Endothelial cell of umbilical vein (primary cell): ENCODE data around the gene TAF9. TPM values are rescaled to one million over a fixed set of nuclear protein-coding genes. Genes with fewer than 3 reads are reported as not detected.

Experiments used
- BruUV-seq: library from RNA; stranded (reverse); fragments of 400-500 nt; replicated peaks from 2 replicates; lab custom pipeline; 2021; lab: Mats Ljungman, UMichigan
- CTCF ChIA-PET: fragments of 300-600, 350-600 bp; sonication (Branson Sonifier 250); formaldehyde crosslinking; loops from one replicate; lab custom pipeline; 2021; ENCODE audit warnings: antibody characterized with exemption, inconsistent platforms; lab: Charles Lee
- POLR2A ChIA-PET: fragments of 300-600, 350-600 bp; sonication (Branson Sonifier 250); formaldehyde crosslinking; loops from one replicate; lab custom pipeline; 2021; ENCODE audit warnings: antibody characterized with exemption, inconsistent platforms; lab: Charles Lee
- DNase-seq: peaks from one replicate; pipeline ENCODE4 v3.0.0-alpha.2; 2011; ENCODE audit warnings: low read depth, low spot score
- FAIRE-seq: peaks from 2 replicates; lab custom pipeline; 2011; peaks lifted over from hg19 to GRCh38; lab: Jason Lieb, UNC
- H2AFZ ChIP-seq: 2 replicates; pipeline ENCODE4 v1.6.0; 2012; ENCODE audit warnings: low read depth, low read length, control low read depth, inconsistent platforms
- H3K27ac ChIP-seq: 2 replicates; pipeline ENCODE4 v1.5.1; 2011; ENCODE audit warnings: low read depth, mild to moderate bottlenecking, control low read depth, low read length, moderate library complexity; ENCODE audit not compliant: insufficient read depth
- H3K27me3 ChIP-seq, 2 experiments: 2 replicates each; pipeline versions ENCODE4 v1.6.0 to v1.6.1; 2011; ENCODE audit warnings: low read length in 2 of 2, mixed read lengths in 1 of 2; ENCODE audit not compliant: control insufficient read depth in 2 of 2, insufficient read depth in 2 of 2
- H3K36me3 ChIP-seq, 2 experiments: 2 replicates in 1 of 2; 3 replicates in 1 of 2; pipeline ENCODE4 v1.5.1; 2011; ENCODE audit warnings: low read length in 2 of 2, mild to moderate bottlenecking in 1 of 2, moderate library complexity in 1 of 2; ENCODE audit not compliant: control insufficient read depth in 2 of 2, insufficient read depth in 2 of 2; ENCODE audit errors: extremely low read depth in 1 of 2
- H3K4me1 ChIP-seq: 3 replicates; pipeline ENCODE4 v1.5.1; 2011; ENCODE audit warnings: mild to moderate bottlenecking, low read length; ENCODE audit not compliant: control insufficient read depth, insufficient read depth; ENCODE audit errors: extremely low read depth
- H3K4me2 ChIP-seq: 2 replicates; pipeline ENCODE4 v1.6.1; 2011; ENCODE audit warnings: low read length, control low read depth, mixed read lengths; ENCODE audit not compliant: insufficient read depth
- H3K4me3 ChIP-seq, 3 experiments: fragments of 200-600 bp in 1 of 3; sonication (generic), shearing (Covaris generic) in 1 of 3; replicated peaks in 1 of 3; 2 replicates each; pipeline ENCODE4 v1.5.1; 2011 to 2016; ENCODE audit warnings: control low read depth in 3 of 3, low read length in 3 of 3, mild to moderate bottlenecking in 2 of 3, inconsistent platforms in 1 of 3, low read depth in 1 of 3, moderate library complexity in 1 of 3; ENCODE audit not compliant: insufficient read depth in 1 of 3
- H3K79me2 ChIP-seq: 2 replicates; pipeline ENCODE4 v1.6.0; 2012; ENCODE audit warnings: low read length, inconsistent platforms; ENCODE audit not compliant: control insufficient read depth, insufficient read depth
- H3K9ac ChIP-seq: replicated peaks from 2 replicates; pipeline ENCODE3; 2011; ENCODE audit warnings: low read length, control low read depth; ENCODE audit not compliant: insufficient read depth; ENCODE audit errors: extremely low read depth
- H3K9me1 ChIP-seq: replicated peaks from 3 replicates; pipeline ENCODE4 v1.6.0; 2011; ENCODE audit warnings: mild to moderate bottlenecking, low read length; ENCODE audit not compliant: control insufficient read depth, insufficient read depth; ENCODE audit errors: extremely low read depth
- H3K9me3 ChIP-seq: replicated peaks from 2 replicates; pipeline ENCODE4 v1.5.1; 2012; ENCODE audit warnings: low read length, inconsistent platforms; ENCODE audit not compliant: control insufficient read depth, insufficient read depth
- H4K20me1 ChIP-seq: replicated peaks from 2 replicates; pipeline ENCODE3; 2011; ENCODE audit warnings: mild to moderate bottlenecking, low read length; ENCODE audit not compliant: control insufficient read depth, insufficient read depth; ENCODE audit errors: extremely low read depth
- FOS ChIP-seq: IDR thresholded peaks from 2 replicates; pipeline ENCODE4 v1.6.1; 2011; ENCODE audit warnings: mild to moderate bottlenecking, low read length, moderate library complexity, borderline replicate concordance; ENCODE audit not compliant: insufficient read depth
- GATA2 ChIP-seq: IDR thresholded peaks from 2 replicates; pipeline ENCODE4 v1.7.0; 2011; ENCODE audit warnings: low read depth, mild to moderate bottlenecking, moderate library complexity, mixed read lengths, low read length; ENCODE audit not compliant: insufficient read length, insufficient read depth
- MAX ChIP-seq: IDR thresholded peaks from 2 replicates; pipeline ENCODE4 v1.6.1; 2011; ENCODE audit not compliant: insufficient read depth, insufficient read length
- MYC ChIP-seq: IDR thresholded peaks from one replicate; pipeline ENCODE4 v1.6.1; 2011; ENCODE audit warnings: mild to moderate bottlenecking, low read depth, low read length
- POLR2A ChIP-seq: IDR thresholded peaks from 2 replicates; pipeline ENCODE4 v1.6.1; 2012; ENCODE audit warnings: low read depth, mild to moderate bottlenecking, control low read depth, low read length
- POLR2AphosphoS5 ChIP-seq: IDR thresholded peaks from 2 replicates; pipeline ENCODE4 v1.6.1; 2012; ENCODE audit warnings: low read depth, mild to moderate bottlenecking, control low read depth, low read length, moderate library complexity; ENCODE audit not compliant: insufficient read depth
- dilution Hi-C: fragments of 300-500 bp; cut with MboI; formaldehyde crosslinking; loops from one replicate; pipeline ENCODE4 v1.15.0; 2019; ENCODE audit warnings: low sequenced_read_pairs; ENCODE audit not compliant: extremely low pct_ligation_motif_present
- intact Hi-C: fragments of 100-400 bp; cut with micrococcal nuclease; formaldehyde crosslinking; loops from one replicate; pipeline ENCODE4 v1.10.0; 2022
- polyA plus RNA-seq, 4 experiments: library from polyadenylated mRNA; depleted of rRNA in 3 of 4; stranded (reverse) in 3 of 4; unstranded in 1 of 4; fragments of >200 nt; gene quantifications; 2 replicates each; pipeline versions ENCODE4 v1.2.1 to v1.2.3, GENCODE V29; 2011 to 2012; ENCODE audit warnings: missing spikeins in 1 of 4
- total RNA-seq: library from RNA; stranded (reverse); gene quantifications from 2 replicates; pipeline ENCODE4 v1.2.3, GENCODE V29; 2021
- TF ChIP-seq, protein P1 (sequence below), 2 donors: IDR thresholded peaks; 1 replicate in 1 of 2; 2 replicates in 1 of 2; pipeline ENCODE4 v1.5.1; 2011; ENCODE audit warnings: low read length in 2 of 2, mild to moderate bottlenecking in 2 of 2, moderate library complexity in 2 of 2, control low read depth in 1 of 2, inconsistent platforms in 1 of 2, low read depth in 1 of 2; ENCODE audit not compliant: insufficient read depth in 1 of 2; ENCODE audit errors: extremely low read depth in 1 of 2

TAF9 gene
- total and polyA plus RNA-seq, 2 donors (not counting 3 experiments of a cell fraction or from before 2014, with no cell fraction given): 67.8 to 84.8 TPM

DNA sequence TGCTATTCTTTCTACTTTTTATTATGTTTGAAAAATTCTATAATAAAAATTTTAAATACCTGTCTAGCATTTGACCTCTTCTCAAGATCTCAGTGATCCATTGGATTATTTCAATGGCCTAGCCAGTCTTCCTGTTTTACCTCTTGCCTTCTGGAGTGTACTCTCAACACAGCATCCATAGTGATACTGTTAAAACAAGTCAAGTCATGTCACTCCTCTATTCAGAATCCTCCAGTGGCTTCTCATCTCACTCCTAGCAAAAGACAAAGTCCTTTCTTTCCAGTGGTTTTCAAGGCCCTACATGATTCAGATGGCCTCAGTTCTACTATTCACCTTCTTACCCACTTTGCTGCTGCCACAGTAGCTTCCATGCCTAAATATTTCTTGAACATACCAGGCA lies 47.4 kb upstream of the TAF9 start:
- FAIRE-seq: no peak
- no peaks in the 10 kb centered on the region for H3K79me2 ChIP-seq
- TF ChIP-seq MAX (no peak), GATA2 (no peak), POLR2A (no peak), FOS (no peak), MYC (no peak), POLR2AphosphoS5 (no peak)
- TF ChIP-seq, protein P1, sequence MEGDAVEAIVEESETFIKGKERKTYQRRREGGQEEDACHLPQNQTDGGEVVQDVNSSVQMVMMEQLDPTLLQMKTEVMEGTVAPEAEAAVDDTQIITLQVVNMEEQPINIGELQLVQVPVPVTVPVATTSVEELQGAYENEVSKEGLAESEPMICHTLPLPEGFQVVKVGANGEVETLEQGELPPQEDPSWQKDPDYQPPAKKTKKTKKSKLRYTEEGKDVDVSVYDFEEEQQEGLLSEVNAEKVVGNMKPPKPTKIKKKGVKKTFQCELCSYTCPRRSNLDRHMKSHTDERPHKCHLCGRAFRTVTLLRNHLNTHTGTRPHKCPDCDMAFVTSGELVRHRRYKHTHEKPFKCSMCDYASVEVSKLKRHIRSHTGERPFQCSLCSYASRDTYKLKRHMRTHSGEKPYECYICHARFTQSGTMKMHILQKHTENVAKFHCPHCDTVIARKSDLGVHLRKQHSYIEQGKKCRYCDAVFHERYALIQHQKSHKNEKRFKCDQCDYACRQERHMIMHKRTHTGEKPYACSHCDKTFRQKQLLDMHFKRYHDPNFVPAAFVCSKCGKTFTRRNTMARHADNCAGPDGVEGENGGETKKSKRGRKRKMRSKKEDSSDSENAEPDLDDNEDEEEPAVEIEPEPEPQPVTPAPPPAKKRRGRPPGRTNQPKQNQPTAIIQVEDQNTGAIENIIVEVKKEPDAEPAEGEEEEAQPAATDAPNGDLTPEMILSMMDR (IDR thresholded peaks at IDR 0.05; ENCODE audit: extremely low read depth in 1 of 2, insufficient read depth in 1 of 2, low read depth in 1 of 2, low read length in 2 of 2): no peak
- no peak overlapping the region for H3K9ac ChIP-seq
- no peaks in the 10 kb centered on the region for H4K20me1 ChIP-seq
- H3K4me3 ChIP-seq: no peak overlapping the region
- no peaks in the 10 kb centered on the region for H3K27me3 ChIP-seq
- no peak overlapping the region for H3K4me2 ChIP-seq
- no peak overlapping the region for H2AFZ ChIP-seq
- H3K9me3 ChIP-seq: no peaks in the 10 kb centered on the region
- ChIA-PET POLR2A (interaction anchor here (0.7 kb wide), 1 partner anchor 31 kb away, joined by 3 read pairs; no protein-coding TSS in a partner anchor), CTCF (no interaction called here)
- dilution Hi-C loops (no loop called here), intact Hi-C loops (loop anchor here (10.0 kb wide), 1 partner anchor 252 kb away; the partner anchor contains the start of gene CCNB1)
- H3K4me1 ChIP-seq: peaks cover 5% of the 10 kb centered on the region
- H3K9me1 ChIP-seq: no peaks in the 10 kb centered on the region
- no peak for DNase-seq
- BruUV-seq: no TSS peak
- H3K27ac ChIP-seq: no peak overlapping the region
- H3K36me3 ChIP-seq: peaks cover under 1 to 2% of the 10 kb centered on the region in 2 experiments
